Right lobe of liver (tissue), 4 donors: ENCODE results near the gene FAM120C.

Experiments
- POLR2A ChIP-seq: fragments of 450-650 bp; IDR thresholded peaks from one replicate; pipeline ENCODE4 v1.6.1; 2017; ENCODE audit warnings: antibody characterized with exemption, mild to moderate bottlenecking
- TF ChIP-seq, protein P1 (sequence below), 4 donors: fragments of 200-600 bp in 3 of 4; fragments of 450-650 bp in 1 of 4; IDR thresholded peaks; one replicate each; pipeline versions ENCODE4 v1.5.1 to v1.8.0; 2016 to 2022; ENCODE audit warnings: antibody characterized with exemption in 4 of 4, mild to moderate bottlenecking in 2 of 4
- donor health status: DM: no; HTN: no; CAD: no.
- donor health status: DM: no; HTN: no; CAD: no.
- donor health status: DM: no; HTN: yes; CAD: no.

DNA sequence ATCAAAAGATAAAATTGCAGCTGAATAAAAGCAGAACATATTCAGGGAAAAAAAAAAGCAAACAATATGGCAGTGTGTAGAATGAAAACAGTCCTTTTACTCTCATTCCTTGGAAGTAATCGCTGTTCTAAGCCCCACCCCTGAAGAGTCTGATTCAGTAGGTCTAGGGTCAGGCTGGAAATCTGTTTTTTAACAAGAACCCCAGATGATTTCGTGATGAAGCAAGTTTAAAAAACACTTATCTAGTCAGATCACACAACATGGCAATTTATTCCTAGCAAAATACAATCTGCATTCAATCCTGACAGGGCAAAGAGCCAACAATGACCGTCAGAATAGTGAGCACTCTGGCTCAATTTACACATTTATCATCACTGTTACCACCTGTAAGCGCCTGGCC lies 16.1 kb downstream of the FAM120C start:
- TF ChIP-seq, protein P1, sequence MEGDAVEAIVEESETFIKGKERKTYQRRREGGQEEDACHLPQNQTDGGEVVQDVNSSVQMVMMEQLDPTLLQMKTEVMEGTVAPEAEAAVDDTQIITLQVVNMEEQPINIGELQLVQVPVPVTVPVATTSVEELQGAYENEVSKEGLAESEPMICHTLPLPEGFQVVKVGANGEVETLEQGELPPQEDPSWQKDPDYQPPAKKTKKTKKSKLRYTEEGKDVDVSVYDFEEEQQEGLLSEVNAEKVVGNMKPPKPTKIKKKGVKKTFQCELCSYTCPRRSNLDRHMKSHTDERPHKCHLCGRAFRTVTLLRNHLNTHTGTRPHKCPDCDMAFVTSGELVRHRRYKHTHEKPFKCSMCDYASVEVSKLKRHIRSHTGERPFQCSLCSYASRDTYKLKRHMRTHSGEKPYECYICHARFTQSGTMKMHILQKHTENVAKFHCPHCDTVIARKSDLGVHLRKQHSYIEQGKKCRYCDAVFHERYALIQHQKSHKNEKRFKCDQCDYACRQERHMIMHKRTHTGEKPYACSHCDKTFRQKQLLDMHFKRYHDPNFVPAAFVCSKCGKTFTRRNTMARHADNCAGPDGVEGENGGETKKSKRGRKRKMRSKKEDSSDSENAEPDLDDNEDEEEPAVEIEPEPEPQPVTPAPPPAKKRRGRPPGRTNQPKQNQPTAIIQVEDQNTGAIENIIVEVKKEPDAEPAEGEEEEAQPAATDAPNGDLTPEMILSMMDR (IDR thresholded peaks at IDR 0.05), result no peak
- TF ChIP-seq POLR2A, result no peak
